Mammary epithelial cell (primary cell): ENCODE data around the gene USP40.

Source experiments
- EZH2 ChIP-seq: IDR thresholded peaks from 2 replicates; pipeline ENCODE4 v1.6.1; 2012; ENCODE audit warnings: low read length, inconsistent platforms, borderline replicate concordance
- TF ChIP-seq, protein P1 (sequence below), 2 donors: IDR thresholded peaks in 1 of 2; conservative IDR thresholded peaks in 1 of 2; 2 replicates each; pipeline ENCODE4 v1.5.1; 2011 to 2012; ENCODE audit warnings: inconsistent platforms in 2 of 2, low read length in 2 of 2, mild to moderate bottlenecking in 2 of 2, control low read depth in 1 of 2, low read depth in 1 of 2; ENCODE audit not compliant: insufficient read depth in 1 of 2; ENCODE audit errors: extremely low read depth in 1 of 2

DNA sequence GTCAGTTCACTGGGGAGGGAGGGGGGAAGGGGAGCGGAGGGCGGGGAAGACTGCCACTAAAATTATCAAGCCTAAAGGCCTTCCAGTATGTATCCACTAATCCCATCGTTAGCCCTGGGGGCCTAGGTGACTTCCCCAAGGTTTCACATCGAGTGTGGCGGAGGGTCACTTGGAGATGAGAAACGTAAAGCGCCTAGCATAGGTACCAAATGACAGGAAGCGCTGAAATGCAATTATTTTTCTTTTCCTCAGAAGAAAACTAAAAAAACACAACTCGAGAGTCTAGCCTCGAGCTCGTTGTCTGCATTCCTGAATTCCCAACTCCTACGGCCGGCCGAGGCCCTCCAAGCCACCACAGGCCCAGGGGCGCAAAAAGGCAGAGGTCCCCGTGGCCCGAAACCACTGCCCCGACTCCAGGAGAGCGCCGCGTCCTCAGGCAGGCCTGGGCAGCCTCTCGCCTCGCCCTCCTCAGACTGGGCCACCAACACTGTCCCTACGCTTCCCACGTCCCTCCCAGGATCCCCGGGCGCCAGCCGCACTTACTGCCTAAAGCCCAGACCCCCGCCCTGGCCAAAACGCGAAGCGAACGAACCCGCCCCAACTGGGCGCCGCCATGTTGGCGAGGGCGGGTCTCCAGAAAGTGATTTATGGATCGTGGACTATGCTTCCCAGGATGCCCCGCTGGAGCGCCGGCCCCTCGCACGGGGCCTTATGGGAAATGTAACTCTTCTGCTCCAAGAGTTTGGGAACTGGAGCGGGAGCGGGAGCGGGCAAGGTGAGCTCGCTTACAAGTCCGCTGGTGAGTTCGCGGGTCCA lies at the start of gene USP40:
- TF ChIP-seq, protein P1, sequence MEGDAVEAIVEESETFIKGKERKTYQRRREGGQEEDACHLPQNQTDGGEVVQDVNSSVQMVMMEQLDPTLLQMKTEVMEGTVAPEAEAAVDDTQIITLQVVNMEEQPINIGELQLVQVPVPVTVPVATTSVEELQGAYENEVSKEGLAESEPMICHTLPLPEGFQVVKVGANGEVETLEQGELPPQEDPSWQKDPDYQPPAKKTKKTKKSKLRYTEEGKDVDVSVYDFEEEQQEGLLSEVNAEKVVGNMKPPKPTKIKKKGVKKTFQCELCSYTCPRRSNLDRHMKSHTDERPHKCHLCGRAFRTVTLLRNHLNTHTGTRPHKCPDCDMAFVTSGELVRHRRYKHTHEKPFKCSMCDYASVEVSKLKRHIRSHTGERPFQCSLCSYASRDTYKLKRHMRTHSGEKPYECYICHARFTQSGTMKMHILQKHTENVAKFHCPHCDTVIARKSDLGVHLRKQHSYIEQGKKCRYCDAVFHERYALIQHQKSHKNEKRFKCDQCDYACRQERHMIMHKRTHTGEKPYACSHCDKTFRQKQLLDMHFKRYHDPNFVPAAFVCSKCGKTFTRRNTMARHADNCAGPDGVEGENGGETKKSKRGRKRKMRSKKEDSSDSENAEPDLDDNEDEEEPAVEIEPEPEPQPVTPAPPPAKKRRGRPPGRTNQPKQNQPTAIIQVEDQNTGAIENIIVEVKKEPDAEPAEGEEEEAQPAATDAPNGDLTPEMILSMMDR (conservative IDR thresholded peaks at IDR 0.05 in 1 of 2, IDR thresholded peaks at IDR 0.05 in 1 of 2; ENCODE audit: extremely low read depth in 1 of 2, insufficient read depth in 1 of 2, low read depth in 1 of 2, low read length in 2 of 2): no peak
- TF ChIP-seq EZH2: no peak
